Measurements from ENCODE around the gene ITGB1BP1. TPM values are rescaled to one million over a fixed set of nuclear protein-coding genes. Genes with fewer than 3 reads are reported as not detected.

The ITGB1BP1 gene
- total RNA-seq, 1 experiment from 2014 or later, result 68.1 TPM

DNA sequence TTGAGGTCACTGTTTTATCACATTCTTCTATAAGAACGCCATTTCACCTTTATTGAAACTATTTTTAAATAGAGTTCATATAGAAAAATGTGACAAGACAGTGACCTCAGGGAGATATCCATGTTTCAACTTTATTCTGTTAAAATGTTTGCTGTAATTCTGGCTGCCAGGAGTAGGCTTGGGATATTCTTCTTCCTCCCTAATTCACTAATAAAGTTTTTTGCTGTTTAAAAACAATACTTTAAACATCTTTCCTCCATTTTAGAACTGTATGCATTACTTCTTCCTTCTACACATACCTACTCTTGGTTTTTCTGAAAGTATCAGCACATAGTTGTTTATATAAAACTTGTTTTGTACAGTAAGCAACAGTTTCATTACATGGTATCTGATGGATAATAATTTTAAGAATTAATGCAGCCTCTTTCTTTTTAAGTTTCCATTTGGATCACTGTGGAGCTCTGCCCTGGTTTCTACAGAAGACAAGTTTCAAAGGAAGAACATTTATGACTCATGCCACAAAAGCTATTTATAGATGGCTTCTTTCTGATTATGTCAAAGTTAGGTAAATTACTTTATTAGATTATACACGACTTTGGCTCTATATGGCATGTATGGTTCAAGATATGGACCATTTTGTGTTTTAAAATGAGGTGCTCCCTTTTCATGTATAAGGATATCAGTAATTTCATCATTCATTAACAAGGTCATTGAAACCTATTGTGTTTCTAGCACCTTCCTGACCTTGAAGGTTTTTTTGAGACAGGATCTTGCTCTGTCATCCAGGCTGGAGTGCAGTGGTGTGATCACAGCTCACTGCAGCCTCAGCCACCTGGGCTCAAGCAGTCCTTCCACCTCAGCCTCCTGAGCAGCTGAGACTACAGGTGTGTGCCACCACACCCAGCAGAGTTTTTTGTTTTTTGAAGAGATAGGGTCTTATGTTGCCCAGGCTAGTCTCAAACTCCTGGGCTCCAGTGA is 7.3 kb upstream of the ITGB1BP1 start:
- no TSS peak for BruUV-seq (replicated peaks)
- Histone ChIP-seq H2AFZ (no peak overlapping the region), H3K4me1 (replicated peaks; ENCODE audit: insufficient read depth) (no peaks in the 10 kb centered on the region), H3K27me3 (ENCODE audit: insufficient read depth, low read depth) (no peaks in the 10 kb centered on the region), H3K36me3 (ENCODE audit: low read depth) (peaks cover 48% of the 10 kb centered on the region), H3K4me2 (no peak overlapping the region), H3K79me2 (ENCODE audit: low read depth) (peaks cover 15% of the 10 kb centered on the region), H3F3A (ENCODE audit: insufficient read depth, low read depth) (no peaks in the 10 kb centered on the region; the same call in 1 of the 2 replicates), H3K27ac (no peak overlapping the region), H4K20me1 (ENCODE audit: insufficient read depth) (no peaks in the 10 kb centered on the region), H3K9me3 (ENCODE audit: insufficient read depth, low read depth) (no peaks in the 10 kb centered on the region), H3K9me2 (ENCODE audit: insufficient read depth) (no peaks in the 10 kb centered on the region), H3K4me3 (no peak overlapping the region)
- TF ChIP-seq, protein P1, sequence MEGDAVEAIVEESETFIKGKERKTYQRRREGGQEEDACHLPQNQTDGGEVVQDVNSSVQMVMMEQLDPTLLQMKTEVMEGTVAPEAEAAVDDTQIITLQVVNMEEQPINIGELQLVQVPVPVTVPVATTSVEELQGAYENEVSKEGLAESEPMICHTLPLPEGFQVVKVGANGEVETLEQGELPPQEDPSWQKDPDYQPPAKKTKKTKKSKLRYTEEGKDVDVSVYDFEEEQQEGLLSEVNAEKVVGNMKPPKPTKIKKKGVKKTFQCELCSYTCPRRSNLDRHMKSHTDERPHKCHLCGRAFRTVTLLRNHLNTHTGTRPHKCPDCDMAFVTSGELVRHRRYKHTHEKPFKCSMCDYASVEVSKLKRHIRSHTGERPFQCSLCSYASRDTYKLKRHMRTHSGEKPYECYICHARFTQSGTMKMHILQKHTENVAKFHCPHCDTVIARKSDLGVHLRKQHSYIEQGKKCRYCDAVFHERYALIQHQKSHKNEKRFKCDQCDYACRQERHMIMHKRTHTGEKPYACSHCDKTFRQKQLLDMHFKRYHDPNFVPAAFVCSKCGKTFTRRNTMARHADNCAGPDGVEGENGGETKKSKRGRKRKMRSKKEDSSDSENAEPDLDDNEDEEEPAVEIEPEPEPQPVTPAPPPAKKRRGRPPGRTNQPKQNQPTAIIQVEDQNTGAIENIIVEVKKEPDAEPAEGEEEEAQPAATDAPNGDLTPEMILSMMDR (conservative IDR thresholded peaks at IDR 0.05), result no peak
- no peak for TF ChIP-seq EZH2 (IDR thresholded peaks at IDR 0.05; ENCODE audit: low read depth)
- ChIA-PET POLR2A (ENCODE audit: unreplicated experiment) (no interaction called here), CTCF (no interaction called here)
- DNase-seq, result no peak
- intact Hi-C loops (cut with micrococcal nuclease; ENCODE audit: unreplicated experiment), result no loop called here

DNA sequence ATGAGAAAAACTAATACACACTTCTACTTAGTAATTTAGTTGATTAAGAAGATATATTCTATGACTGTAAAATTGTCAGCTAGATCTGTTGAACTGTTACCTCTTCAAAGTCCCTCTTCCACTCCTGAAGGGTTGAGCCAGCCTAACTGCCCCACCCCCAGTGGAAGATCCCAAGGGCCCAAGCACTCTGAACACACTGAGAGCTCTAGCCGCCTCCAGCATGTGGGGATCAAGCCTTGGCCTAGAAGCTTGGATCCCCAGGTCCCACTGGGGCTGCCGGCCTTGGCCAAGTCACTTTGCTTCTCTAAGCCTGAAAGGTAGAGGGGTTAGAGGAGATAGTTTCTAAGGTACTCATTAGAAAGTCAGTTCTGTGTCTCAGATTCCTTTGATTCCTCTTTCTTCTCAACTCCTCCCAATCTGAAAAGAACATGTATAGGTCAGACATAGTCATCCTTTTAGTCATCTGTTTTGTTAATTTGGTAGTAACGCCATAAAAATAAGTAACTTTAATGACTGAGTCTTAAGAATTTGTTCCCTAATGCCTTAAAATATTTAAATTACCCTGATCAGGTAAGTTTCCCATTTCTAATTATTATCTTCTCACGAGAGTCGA is 5.7 kb upstream of the ITGB1BP1 start:
- peaks cover 49% of the 10 kb centered on the region for H3K36me3 ChIP-seq (ENCODE audit: low read depth)
- H3F3A ChIP-seq (ENCODE audit: insufficient read depth, low read depth), result no peaks in the 10 kb centered on the region; the same call in 1 of the 2 replicates
- no TSS peak for BruUV-seq (replicated peaks)
- H3K9me2 ChIP-seq (ENCODE audit: insufficient read depth), result no peaks in the 10 kb centered on the region
- H2AFZ ChIP-seq, result no peak overlapping the region
- TF ChIP-seq, protein P1 (conservative IDR thresholded peaks at IDR 0.05), result no peak
- no peak for TF ChIP-seq EZH2 (IDR thresholded peaks at IDR 0.05; ENCODE audit: low read depth)
- H3K27ac ChIP-seq, result no peak overlapping the region
- peaks cover 13% of the 10 kb centered on the region for H3K4me1 ChIP-seq (replicated peaks; ENCODE audit: insufficient read depth)
- ChIA-PET CTCF (no interaction called here), POLR2A (ENCODE audit: unreplicated experiment) (no interaction called here)
- H3K4me2 ChIP-seq, result no peak overlapping the region
- no peaks in the 10 kb centered on the region for H3K27me3 ChIP-seq (ENCODE audit: insufficient read depth, low read depth)
- intact Hi-C loops (cut with micrococcal nuclease; ENCODE audit: unreplicated experiment), result no loop called here
- H4K20me1 ChIP-seq (ENCODE audit: insufficient read depth), result no peaks in the 10 kb centered on the region
- H3K4me3 ChIP-seq, result no peak overlapping the region
- DNase-seq, result no peak
- peaks cover 30% of the 10 kb centered on the region for H3K79me2 ChIP-seq (ENCODE audit: low read depth)
- no peaks in the 10 kb centered on the region for H3K9me3 ChIP-seq (ENCODE audit: insufficient read depth, low read depth)

DNA sequence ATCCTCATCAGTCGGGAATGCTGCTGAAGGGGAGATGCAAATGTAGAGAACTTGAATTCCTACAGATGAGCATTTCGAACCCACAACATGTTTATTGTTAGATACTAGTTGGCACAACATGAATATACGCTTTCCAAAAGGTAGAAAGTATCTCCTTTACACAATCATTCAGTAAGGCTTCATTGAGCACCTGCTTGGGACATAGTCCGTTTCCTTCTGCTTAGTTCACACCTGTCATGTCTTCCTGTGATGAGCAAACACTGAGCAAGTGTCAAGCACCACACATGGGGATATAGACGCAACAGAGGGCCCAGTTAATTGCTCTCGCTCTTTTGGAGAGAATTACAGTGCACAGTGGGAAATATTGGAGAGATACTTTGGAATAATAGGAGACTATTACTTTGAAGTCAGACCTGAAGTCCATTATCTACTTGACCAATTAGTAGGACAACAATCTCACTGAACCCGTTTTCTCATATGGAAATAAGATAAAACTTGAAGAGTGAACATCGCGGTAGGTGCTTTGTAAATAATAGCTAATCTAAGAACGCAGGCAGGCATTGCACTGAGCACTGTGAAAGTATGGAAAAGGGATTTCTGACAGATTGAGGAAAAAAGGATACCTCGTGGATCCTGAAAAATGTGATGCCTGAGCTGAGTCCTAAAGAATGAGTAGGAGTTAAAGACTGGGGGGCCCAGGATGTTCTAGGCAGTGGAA is 1.3 kb upstream of the ITGB1BP1 start:
- Histone ChIP-seq H4K20me1 (ENCODE audit: insufficient read depth) (no peaks in the 10 kb centered on the region), H3K9me2 (ENCODE audit: insufficient read depth) (no peaks in the 10 kb centered on the region), H3K79me2 (ENCODE audit: low read depth) (peaks cover 66% of the 10 kb centered on the region), H3K36me3 (ENCODE audit: low read depth) (peaks cover 13% of the 10 kb centered on the region), H3K4me2 (peak overlapping the region; percentile 96), H3K4me3 (peak overlapping the region; percentile 80), H2AFZ (peak overlapping the region; percentile 97), H3K9me3 (ENCODE audit: insufficient read depth, low read depth) (no peaks in the 10 kb centered on the region), H3K27ac (peak overlapping the region; percentile 24; the same call in 1 of the 2 replicates), H3K27me3 (ENCODE audit: insufficient read depth, low read depth) (no peaks in the 10 kb centered on the region), H3F3A (ENCODE audit: insufficient read depth, low read depth) (no peaks in the 10 kb centered on the region; the same call in 1 of the 2 replicates), H3K4me1 (replicated peaks; ENCODE audit: insufficient read depth) (peaks cover 22% of the 10 kb centered on the region)
- no peak for TF ChIP-seq EZH2 (IDR thresholded peaks at IDR 0.05; ENCODE audit: low read depth)
- TF ChIP-seq, protein P1 (conservative IDR thresholded peaks at IDR 0.05), result no peak
- no peak for DNase-seq
- intact Hi-C loops (cut with micrococcal nuclease; ENCODE audit: unreplicated experiment), result loop anchor here (5.0 kb wide), 3 partner anchors 87 to 1023 kb away; partner anchors contain the start of gene ODC1
- POLR2A ChIA-PET (ENCODE audit: unreplicated experiment), result no interaction called here
- CTCF ChIA-PET, result interaction anchor here (0.6 kb wide), 1 partner anchor 140 kb away, joined by 3 read pairs; no protein-coding TSS in a partner anchor
- no TSS peak for BruUV-seq (replicated peaks)

Data from PC-9 (cell line).